NCI-H2081 (cell line): ENCODE data around the gene CKMT2.
"Not testable (repeated sequence)": the region's sequence is repeated elsewhere in the genome, so short reads cannot be mapped to it uniquely, and the experiment has no call there.

Experiments used
- DNase-seq, 2 experiments: peaks; one replicate each; lab custom pipeline; 2025; lab: John Stamatoyannopoulos, UW

The CKMT2 gene

GRCh38 chr5:81251922-81252321, 18.8 kb downstream of the CKMT2 start:
- DNase-seq: no peak

DNA sequence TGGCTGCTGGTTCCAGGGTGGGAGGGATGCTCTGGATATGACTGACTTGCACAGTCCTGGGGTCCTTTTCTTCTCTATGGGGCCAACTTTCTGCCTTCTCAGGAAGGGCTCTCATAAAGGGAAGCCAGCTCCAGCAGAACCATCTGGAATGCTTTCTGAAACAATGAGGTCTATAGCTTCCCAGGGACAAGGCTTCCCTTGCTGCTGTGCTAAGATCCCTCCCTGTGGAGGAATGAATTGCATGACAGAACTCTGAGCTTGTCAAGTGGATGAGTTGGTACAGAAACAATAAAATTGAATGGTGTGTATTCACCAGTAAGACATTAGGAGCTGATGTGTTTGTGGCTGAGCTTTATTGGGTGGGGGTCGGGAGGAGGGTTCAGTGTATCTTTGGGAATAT, 19.8 kb downstream of the CKMT2 start:
- DNase-seq: no peak

GRCh38 chr5:81253875-81254274, 20.8 kb downstream of the CKMT2 start:
- DNase-seq: no peak

GRCh38 chr5:81254886-81255559, 21.9 kb downstream of the CKMT2 start:
- no peak for DNase-seq

- DNase-seq: no peak
Measured at GRCh38 chr5:81256766-81257165, 23.6 kb downstream of the CKMT2 start.

- DNase-seq: not testable (repeated sequence)
Measured at GRCh38 chr5:81262796-81263195, 29.7 kb downstream of the CKMT2 start.

DNA sequence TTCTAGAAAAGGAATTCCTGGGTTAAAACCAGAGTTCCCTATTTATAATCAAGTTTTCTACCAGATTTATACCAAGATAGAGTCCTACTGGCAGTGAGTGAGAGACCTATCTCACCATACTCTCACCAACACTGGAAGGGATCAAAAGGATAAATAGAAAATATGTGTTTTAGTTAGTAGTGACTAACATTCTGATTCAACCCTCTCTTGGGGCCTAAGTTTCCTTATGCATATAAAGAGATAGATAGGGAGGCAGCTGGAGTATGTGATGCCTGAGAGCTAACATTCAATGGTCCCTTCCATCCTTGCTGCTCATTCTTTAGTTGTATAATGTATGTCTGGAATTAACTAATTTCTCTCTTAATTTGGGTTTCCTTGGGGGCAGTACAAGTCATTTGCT, 32.0 kb downstream of the CKMT2 start:
- DNase-seq: no peak

DNA sequence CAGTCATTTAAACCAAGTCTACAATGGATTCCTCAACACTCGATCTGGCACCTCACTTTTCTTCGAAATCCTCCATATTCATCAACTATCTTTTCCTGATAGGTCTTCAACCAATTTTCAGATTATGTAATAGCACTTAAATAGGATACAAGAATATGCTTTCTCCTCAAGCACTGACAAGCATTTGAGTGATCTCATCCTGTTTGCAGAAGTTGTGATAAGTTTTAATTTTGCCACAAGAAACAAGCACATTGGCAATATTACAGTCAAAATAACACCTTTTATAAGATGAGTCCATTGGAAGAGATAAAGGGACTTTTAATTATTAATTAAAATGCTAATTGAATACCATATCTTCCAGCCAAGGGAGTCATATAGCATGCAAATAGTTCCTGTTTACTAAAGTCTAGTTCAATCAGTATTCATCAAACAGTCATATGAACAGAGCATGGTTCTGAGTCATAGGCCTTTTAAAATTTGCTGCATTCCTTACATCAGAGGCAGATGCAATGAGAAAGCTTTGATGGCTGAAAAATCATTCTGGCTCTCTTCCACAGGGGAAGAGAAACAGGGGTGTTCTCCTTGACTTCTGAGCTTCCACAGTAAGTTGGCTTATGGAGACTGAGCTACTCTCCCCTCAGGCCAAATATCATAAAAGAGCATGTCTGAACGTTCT, 35.5 kb downstream of the CKMT2 start:
- no peak for DNase-seq

DNA sequence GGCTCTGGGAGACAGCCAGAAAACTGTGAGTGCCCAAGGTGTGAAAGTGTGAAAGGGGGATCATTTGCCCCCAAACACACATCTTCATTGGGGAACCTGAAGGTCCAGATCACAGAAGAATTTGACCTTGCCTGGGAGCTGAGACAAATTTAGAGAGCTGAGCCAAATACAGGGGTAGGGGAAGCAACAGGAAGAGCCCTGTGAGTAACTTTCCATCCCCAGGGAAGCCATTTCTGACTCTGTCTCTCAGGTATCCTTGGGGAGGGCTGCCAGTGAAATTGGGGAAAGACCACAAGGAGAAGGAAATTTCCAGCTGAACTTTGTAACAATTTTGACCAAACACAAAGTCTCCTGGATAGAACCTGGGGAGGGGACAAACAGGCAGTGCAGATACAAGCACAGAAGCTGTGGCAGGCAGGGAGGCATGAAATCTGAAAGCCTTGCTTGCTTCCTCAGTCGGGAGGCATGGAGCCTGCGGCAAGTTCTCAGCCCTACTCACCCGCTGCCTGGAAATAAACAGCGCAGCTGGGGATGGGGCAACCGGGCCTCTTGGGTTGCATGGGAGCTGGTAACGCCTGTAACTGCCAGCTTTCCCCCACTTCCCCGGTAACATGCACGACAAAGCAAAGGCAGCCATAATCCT, 36.8 kb downstream of the CKMT2 start:
- DNase-seq: no peak

DNA sequence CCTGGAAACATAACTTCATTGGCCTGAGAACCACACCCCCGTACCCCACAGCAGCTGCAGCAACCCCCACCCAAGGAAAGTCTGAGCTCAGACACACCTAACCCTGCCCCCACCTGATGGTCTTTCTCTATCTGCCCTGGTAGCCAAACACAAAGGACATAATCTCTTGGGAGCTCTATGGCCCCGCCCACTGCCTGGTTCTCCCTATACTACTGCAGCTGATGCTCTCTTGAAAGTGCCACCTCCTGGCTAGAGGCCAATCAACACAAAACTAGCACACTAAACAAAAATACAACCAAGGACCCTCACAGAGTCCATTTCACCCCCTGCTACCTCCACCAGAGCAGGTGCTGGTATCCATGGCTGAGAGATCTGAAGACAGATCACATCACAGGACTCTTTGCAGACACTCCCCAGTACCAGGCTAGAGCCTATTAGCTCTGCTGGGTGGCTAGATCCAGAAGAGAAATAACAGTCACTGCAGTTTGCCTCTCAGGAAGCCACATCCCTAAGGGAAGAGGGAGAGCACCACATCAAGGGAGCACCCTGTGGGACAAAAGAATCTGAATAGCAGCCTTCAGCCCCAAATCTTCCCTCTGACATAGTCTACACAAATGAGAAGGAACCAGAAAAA, 37.4 kb downstream of the CKMT2 start:
- not testable (repeated sequence) for DNase-seq

DNA sequence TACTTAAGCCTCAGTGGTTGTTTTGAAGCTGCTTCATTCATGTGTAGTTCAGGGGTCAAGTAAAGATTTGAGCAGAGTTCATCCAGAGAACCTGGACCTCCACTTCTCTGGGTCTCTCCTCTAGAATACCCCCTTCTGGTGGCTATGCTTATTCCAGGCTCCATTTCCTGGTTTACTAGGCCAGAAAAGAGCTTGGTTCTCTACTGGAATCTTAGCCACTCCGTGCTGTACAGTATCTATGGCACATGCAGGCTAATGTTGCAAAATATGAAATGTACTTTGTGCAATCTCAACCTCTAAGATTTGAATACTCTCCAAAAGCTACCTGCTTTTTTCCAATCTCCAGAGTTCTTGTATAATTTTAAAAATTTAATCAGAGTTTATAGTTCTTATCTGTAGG, 50.9 kb downstream of the CKMT2 start:
- DNase-seq: no peak

DNA sequence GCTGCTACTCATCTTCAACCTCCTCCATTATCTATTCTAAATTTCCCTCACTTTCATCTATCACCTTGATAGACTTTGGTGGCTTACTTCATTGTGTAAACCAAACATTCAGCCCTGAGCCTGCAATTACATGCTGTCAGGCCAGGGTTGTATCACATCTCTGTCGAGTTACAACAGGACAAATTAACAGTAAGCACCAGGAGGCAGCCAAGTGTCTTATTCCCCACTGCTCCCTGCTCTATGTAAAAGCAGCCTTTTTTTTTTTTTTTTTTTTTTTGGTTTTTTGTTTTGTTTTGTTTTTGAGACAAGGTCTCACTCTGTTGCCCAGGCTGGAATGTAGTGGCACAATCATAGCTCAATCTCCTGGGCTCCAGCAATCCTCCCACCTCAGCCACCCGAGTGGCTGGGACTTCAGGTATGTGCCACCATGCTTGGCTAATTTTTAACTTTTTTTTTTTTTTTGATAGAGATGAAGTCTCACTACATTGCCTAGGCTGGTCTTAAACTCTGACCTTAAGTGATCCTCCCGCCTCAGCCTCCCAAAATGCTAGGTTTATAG, 53.0 kb downstream of the CKMT2 start:
- no peak for DNase-seq

GRCh38 chr5:81288021-81288433, 54.9 kb downstream of the CKMT2 start:
- no peak for DNase-seq

DNA sequence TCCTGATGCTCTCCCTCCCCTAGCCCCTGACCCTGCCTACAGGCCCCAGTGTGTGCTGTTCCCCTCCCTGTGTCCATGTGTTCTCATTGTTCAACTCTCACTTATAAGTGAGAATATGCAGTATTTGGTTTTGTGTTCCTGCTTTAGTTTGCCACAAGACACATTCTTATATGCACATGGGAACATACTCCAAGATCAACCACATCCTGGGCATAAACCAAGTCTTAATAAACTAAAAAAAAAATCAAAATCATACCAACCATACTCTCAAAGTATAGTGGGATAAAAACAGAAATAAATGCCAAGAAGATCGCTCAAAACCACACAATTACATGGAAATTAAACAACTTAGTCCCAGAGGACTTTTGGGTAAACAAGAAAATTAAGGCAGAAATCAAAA, 57.0 kb downstream of the CKMT2 start:
- no peak for DNase-seq

GRCh38 chr5:81292130-81292529, 59.0 kb downstream of the CKMT2 start:
- no peak for DNase-seq

DNA sequence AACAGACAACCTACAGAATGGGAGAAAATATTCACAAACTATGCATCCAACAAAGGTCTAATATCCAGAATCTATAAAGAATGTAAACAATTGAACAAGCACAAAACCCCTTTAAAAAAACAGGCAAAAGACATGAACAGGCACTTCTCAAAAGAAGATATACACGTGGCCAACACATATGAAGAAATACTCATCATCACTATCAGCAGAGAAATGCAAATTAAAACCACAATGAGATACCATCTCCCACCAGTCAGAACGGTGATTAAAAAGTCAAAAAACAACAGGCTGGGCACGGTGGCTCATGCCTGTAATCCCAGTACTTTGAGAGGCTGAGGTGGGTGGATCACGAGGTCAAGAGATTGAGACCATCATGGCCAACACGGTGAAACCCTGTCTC, 60.9 kb downstream of the CKMT2 start:
- DNase-seq: not testable (repeated sequence)

DNA sequence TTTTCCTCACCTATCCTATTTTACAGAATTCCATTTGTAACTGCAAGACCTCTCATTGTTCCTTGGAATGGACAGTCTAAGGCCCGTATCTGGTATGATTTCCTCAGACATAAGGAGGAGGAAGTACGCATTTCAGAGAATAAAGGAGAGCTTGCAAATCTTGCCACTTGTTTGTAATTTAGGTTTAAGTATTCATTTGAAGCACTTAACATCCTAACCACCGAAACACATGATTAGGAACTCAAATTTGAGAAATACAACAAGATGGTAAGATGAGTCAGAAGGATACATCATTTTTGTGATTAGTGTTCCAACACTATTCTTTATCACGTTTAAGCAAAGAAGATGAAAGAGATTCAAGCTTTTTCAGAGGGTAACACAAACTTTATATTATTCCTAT, 64.4 kb downstream of the CKMT2 start:
- no peak for DNase-seq

DNA sequence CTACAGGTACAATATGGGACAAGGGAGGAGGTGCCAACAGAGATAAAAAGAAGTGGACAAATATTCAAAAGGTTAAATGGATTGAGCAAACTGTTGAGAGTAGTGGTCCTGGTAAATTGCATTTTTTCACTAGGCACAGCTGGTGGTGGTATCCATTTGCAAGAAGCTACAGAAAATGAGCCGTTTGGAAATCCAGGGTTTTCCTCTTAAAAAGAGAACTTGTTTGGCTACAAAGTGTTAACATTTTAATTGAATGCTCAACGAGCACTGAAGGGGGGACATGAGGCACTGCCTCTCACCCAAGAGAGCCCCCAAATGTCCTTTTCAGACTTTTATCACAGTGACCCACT, 67.8 kb downstream of the CKMT2 start:
- no peak for DNase-seq

GRCh38 chr5:81301271-81302015, 68.3 kb downstream of the CKMT2 start, which contains the start of gene ZCCHC9:
TSS of gene ZCCHC9 (plus strand) at chr5:81301587. CDS start at chr5:81304758, 3,171 bp downstream.
- DNase-seq: peak; percentile 82 to 93

DNA sequence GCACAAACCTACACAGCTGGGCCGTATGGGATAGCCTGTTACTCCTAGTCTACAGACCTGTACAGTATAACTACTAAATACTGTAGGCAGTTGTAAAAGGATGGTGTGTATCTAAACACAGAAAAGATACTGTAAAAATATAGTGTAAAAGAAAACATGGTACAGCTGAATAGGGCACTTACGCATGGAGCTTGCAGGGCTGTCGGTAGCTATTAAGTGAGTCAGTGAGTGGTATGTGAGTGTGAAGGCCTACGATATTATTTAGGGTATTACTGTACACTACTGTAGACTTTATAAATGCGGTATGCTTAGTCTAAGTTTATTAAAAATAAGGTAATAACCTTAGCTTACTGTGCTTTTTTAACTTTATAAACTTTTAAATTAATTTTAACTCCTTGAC, 69.5 kb downstream of the CKMT2 start:
- DNase-seq: no peak

- DNase-seq: no peak
Measured at GRCh38 chr5:81303563-81303962, 70.4 kb downstream of the CKMT2 start.

GRCh38 chr5:81305785-81306184, 72.7 kb downstream of the CKMT2 start:
- no peak for DNase-seq
